Non-pigmented ciliary epithelial cell (primary cell): Measurements from ENCODE around the gene VAC14.
A peak's percentile ranks its signal among the peaks of the same experiment; 100 is the strongest.

Source experiments
- DNase-seq: peaks from one replicate; pipeline ENCODE4 v3.0.0-alpha.2; 2010; ENCODE audit warnings: low read depth

VAC14 gene

DNA sequence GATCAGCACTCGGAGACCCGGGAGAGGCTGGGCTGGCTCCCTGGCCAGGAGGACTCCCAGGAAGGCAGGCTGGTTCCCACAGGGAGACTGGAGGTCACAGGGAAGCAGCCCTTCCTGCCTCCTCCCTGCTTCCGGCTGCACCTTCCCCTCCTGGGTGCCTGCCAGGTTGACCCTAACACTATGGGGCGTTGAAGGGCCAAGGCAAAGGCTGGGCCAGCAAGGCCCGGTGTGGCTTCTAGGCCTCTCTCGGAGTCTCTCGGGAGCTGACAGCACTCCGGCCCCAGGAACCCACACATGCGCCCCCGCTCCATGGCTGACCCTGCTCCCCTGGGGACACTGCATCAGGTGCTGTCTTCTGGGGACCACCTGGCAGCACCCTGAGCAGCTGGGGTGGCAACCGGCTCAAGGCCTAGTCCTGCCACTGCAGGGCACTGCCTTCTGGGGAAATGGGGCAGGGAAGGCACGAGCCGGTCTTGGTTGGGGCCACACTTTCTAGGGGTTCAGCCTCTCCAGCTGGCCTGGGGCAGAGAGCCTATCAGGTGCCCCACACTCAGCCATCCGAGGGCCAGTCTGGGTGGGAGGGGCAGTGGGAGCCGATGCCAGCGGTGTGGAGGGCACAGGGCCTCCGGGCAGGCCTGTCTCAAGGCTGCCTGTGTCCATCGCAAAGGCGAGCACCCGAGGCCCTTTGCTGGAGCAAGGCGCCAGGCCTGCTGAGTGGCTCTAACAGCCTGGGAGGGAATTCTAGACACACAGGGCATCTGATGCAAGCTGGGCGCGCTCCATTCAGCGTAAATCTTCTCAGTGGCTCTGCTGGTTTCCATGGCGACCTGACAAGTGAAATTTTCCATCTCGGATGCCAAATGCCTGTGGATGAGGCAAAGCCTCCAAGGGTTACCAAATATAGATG lies 109.5 kb downstream of the VAC14 start:
- peak; percentile 50 for DNase-seq

DNA sequence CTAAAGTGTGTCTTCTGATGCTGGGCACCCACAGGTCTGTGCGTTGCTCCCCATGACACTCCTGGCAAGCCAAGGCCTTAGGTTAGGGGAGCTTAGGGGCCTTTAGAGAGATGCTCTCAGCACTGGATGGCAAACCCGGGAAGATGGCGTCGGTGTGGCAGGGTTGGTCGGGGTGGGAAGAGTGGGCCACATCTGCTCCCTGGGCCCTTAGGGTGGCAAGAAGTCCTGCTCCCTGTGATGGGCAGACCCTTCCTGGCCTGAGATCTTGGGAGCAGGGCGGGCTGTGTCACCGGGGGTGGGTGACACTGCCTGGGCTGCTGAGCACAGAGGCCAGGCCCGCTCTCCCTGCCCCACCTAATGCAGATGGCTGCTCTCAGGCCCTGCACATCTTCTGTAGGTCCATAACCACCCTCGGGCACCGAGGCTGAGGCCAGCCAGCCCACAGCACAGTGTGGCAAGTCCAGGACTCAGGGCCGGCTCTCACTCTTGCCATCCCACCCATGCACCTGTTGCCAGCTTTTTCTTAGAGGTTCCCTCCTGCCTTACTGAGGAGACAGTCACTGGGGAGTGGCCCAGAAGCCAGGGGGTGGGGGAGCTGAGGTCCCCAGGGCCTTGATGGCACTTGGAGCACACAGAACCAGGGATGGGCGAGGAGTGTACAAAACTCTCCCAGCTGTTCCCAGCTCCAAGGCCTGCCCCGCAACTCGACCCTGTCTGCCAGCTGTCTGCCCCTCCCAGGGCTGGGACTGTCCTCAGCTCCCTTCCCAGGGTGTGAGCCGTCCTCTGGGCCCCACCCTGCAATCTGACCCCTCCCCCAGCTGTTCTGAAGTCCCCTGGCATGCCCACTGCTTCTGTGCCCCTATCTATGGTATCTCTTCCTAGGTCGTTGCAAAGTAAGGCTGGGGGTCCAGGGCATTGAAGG lies 110.7 kb downstream of the VAC14 start:
- DNase-seq = no peak

GRCh38 chr16:70689035-70689969 lies 111.7 kb downstream of the VAC14 start:
- DNase-seq = no peak

GRCh38 chr16:70688246-70688742 lies 112.7 kb downstream of the VAC14 start:
- DNase-seq = no peak

- DNase-seq = no peak
Observed at GRCh38 chr16:70687671-70688245, 113.2 kb downstream of the VAC14 start.

GRCh38 chr16:70687102-70687511 lies 113.9 kb downstream of the VAC14 start:
- DNase-seq = no peak

GRCh38 chr16:70686376-70687101 lies 114.4 kb downstream of the VAC14 start:
- DNase-seq = no peak

- no peak for DNase-seq
Observed at GRCh38 chr16:70685938-70686375, 115.0 kb downstream of the VAC14 start, which contains the start of gene MTSS2. Gene MTSS2, minus strand, starts transcription at chr16:70686053. Its CDS starts 262 bp downstream, at chr16:70685791.

- DNase-seq = no peak
Observed at GRCh38 chr16:70685061-70685937, 115.7 kb downstream of the VAC14 start.

- DNase-seq = no peak
Observed at GRCh38 chr16:70684146-70685060, 116.6 kb downstream of the VAC14 start.

- no peak for DNase-seq
Observed at GRCh38 chr16:70683146-70683944, 117.6 kb downstream of the VAC14 start.

DNA sequence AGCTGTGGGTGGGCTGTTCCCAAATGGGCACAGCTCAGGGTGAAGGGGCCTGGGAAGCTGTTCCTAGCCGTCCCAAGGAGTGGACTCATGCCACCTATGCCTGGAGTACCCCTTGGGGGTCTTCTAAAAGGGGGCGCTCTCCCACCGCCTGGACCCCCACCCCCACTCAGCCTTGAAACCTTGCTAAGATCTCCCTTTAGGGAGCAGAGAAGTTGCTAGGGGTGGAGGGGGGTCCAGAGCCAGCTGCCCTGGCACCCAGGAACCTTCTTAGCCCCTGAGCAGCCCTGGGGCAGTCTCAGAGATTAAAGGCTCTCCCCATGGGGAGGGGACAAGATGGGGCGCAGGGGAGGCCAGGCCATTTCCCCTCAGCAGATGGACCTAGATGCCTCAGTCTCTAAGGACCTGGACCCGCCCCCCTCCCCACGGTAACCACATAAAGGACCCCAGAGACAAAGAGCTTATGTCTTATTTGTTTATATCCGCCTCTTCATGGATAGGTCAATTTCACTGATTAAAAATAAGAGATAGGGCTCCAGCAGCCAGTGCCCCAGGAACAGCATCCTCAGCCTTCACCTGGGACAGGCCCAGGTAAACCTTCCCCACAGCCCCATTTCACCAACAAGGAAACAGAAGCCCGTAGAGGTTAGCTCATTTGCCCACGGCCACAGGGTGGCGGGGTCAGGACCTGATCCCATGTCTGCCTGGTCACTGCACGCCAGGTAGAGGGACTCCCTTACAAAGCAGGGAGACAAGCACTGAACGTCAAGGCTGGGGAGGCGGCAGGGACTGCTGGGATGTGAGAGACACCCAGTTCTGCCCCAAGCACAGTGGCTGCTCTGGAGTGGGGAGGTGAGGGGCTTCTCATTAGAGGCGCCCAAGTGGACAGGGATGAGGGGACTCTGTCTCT lies 118.5 kb downstream of the VAC14 start:
- no peak for DNase-seq

DNA sequence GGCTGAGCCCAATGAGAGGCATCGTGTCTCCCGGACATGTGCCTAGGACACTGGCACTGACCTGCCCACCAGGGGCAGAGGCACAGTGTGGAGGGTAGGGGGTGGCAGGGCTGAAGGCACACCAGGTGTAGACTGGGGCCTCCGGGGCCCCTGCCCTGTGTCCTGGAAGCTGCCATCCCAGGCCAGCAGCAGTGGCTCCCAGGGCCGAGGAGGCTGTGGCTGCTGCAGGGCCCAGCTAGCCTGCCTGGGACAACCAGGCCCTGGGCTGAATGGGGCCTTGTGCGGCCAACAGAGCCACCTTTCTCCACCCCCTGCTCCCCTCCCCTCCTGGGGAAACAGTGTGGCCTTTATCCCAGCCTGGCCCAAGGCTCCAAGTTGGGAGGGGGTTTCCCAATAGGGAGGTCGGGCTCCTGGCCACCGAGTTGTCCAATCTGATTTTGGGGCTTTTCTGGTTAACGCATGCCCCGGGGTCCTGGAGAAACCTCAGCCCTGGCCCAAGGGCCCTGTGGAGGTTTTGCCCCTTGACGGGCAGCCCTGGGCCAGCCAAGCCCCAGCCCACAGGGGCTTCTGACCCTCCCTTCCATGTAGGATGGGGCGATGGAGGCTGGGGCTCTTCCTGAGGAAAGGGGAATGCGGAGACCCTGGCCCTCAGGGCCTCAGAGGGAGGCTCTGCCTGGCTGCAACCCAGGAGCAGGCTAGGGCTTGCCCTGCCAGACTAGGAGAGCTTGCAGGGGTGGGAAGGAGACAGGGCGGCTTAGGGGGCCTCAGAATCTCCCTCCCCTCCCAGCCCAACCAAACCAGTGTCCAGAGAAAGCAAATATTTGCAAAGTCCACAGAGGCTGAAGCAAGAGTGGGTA lies 119.3 kb downstream of the VAC14 start:
- DNase-seq = no peak

GRCh38 chr16:70680495-70681381 lies 120.2 kb downstream of the VAC14 start:
- DNase-seq = no peak
